ENCODE measurements around the gene TMEM42.
"Not testable (repeated sequence)": the region's sequence is repeated elsewhere in the genome, so short reads cannot be mapped to it uniquely, and the experiment has no call there.

The TMEM42 gene

GRCh38 chr3:44861412-44862225 is at the start of gene TMEM42:
Gene TMEM42, plus strand, starts transcription at chr3:44861912. Its CDS starts 13 bp downstream, at chr3:44861925.
- no peak for DNase-seq (ENCODE audit: low spot score)

- no peak for DNase-seq (ENCODE audit: low spot score)
These were observed 47.0 kb upstream of the TMEM42 start for GRCh38 chr3:44814751-44815150.

- DNase-seq (ENCODE audit: low spot score), result not testable (repeated sequence)
These were observed 45.4 kb upstream of the TMEM42 start for GRCh38 chr3:44816334-44816733.

DNA sequence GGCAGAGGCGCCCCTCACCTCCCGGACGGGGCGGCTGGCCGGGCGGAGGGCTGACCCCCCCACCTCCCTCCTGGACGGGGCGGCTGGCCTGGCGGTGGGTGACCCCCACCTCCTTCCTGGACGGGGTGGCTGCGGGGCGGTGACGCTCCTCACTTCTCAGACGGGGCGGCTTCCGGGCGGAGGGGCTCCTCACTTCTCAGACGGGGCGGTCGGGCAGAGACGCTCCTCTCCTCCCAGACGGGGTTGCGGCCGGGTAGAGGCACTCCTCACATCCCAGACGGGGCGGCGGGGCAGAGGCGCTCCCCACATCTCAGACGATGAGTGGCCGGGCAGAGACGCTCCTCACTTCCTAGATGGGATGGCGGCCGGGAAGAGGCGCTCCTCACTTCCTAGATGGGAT is 40.5 kb upstream of the TMEM42 start:
- not testable (repeated sequence) for DNase-seq (ENCODE audit: low spot score)

GRCh38 chr3:44825264-44825925 is 36.3 kb upstream of the TMEM42 start:
- no peak for DNase-seq (ENCODE audit: low spot score)

GRCh38 chr3:44827196-44827595 is 34.5 kb upstream of the TMEM42 start:
- no peak for DNase-seq (ENCODE audit: low spot score)

- no peak for DNase-seq (ENCODE audit: low spot score)
These were observed 30.5 kb upstream of the TMEM42 start for GRCh38 chr3:44831232-44831631.

GRCh38 chr3:44832032-44832431 is 29.7 kb upstream of the TMEM42 start:
- DNase-seq (ENCODE audit: low spot score), result no peak

DNA sequence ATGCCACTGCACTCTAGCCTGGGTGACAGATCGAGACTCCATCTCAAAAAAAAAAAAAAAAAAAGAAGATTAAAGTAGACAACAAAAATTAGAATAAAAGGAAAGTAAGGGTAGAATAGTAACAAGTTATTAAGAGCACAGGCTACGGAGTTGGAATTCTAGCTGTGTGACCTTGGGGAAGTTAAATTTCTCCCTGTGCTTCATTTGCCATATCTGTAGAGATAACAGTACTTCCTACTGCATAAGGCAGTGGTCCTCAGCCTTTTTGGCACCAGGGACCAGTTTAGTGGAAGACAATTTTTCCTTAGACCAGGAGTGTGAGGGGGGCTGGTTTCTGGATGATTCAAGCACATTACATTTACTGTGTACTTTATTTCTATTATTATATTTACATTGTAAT is 28.7 kb upstream of the TMEM42 start:
- DNase-seq (ENCODE audit: low spot score), result no peak

DNA sequence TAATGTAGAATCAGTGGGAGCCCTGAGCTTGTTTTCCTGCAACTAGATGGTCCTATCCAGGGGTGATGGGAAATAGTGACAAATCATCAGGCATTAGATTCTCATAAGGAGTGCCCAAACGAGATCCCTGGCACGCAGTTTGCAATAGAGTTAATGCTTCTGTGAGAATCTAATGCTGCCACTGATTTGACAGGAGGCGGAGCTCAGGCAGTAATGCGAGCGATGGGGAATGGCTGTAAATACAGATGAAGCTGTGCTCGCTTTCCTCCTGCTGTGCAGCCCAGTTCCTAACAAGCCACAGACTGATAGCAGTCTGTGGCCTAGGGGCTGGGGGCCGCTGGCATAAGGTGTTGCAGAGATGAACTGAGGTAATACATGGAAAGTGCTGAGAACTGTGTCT is 28.3 kb upstream of the TMEM42 start:
- DNase-seq (ENCODE audit: low spot score), result no peak

GRCh38 chr3:44835684-44836083 is 26.0 kb upstream of the TMEM42 start:
- no peak for DNase-seq (ENCODE audit: low spot score)

DNA sequence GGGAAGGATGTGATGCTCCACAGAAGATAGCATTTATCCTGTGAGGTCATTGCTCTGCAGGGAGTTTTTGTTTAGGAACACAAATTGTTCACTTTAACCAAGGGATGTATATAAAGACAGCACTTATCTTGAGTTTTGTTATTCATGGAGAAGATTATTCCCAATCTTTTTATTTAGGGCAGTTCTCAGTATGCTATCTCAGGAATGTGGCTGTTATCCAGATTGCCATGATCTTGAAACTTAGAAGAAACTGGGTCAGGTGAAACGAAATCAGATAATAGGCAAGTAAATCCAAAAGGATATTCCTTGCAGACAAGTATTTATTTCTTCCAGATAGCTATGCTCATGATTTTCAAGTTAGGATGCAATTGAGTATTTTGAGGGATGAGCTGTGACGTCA is 19.3 kb upstream of the TMEM42 start:
- no peak for DNase-seq (ENCODE audit: low spot score)

DNA sequence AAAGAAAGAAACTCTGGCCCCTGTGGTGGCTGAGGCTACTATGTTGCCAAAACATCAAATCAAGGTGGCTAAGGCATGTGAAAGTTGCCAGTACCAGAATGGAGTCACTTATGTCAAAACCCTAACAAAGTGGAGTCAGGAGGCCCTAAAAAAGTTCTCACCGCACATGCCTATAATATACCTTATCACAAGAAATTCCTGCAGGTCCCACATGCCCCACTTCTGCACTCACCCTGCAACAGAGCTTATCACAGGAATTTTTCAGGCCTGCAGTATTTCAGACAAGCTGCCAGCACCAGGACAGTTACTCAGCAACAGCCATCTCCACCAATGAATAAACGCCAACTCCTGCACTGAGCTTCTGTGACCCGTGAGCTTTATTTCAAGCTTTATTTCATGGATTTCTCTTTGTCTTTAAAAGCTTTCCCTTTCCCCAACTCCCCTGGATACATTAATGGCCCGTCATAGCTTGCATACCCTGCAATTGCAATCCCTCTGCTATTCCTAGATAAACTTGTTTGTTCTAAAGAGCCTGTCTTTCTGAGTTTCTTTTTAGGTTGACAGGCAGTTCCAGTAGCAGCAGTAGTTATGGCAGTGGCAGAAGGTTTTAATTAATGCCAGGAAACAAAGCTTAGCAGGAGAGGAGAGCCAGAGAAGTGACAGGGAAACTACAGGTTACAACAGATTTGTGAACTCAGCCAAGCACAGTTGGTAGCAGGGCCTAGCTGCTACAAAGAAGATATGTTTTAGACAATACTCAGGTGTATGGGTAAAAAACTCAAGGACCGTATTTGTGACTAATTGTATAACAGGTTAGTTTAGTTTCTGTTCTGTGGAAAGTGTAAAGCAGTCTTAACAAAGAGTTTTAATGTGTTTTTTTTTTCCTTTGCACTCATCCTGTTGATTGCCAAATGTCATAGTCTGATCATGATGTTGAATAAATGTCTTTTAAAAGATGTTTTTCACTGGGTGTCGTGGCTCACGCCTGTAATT is 15.9 kb upstream of the TMEM42 start:
- no peak for DNase-seq (ENCODE audit: low spot score)

DNA sequence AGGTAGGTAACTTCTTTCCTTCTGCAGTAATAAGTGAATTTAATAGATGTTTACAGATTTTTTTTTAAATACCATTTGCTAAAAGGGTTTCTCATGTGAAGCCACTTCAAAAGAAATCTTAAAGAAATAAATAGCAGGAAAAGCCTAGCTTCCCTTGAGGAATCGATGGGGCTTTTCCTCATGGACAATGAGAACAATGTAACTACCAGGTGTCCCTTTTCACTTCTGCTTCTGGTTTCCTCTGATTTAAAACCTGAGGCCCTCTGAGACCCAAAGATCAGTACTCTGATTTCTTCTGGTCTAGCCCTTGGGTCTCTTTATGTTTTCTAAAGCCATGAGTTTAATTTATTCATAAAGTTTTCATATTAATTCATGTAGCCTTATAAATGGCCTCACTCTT is 13.1 kb upstream of the TMEM42 start:
- DNase-seq (ENCODE audit: low spot score), result no peak

DNA sequence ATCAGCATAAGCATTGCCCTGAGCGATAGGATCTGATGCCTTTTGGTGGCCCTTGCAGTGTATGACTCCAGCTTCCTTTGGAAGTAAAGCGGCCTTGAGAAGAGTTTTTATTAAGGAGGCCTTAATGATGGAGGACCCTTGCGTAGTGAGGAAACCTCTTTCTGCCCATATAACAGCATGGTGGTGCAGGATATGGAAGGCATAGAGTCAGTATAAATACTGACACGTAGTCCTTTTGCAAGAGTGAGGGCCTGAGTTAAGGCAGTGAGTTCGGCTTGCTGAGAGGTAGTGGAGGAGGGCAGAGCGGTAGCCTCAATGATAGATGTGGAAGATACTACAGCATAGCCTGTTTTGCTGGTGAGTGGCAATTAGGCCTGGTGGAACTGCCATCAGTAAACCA is 5.0 kb upstream of the TMEM42 start:
- DNase-seq (ENCODE audit: low spot score), result not testable (repeated sequence)

- no peak for DNase-seq (ENCODE audit: low spot score)
These were observed 1.6 kb upstream of the TMEM42 start for GRCh38 chr3:44860117-44860516.

GRCh38 chr3:44862226-44862637 is 520 bp downstream of the TMEM42 start:
- DNase-seq (ENCODE audit: low spot score), result no peak

- no peak for DNase-seq (ENCODE audit: low spot score)
These were observed 3.7 kb downstream of the TMEM42 start for GRCh38 chr3:44865272-44866035.

DNA sequence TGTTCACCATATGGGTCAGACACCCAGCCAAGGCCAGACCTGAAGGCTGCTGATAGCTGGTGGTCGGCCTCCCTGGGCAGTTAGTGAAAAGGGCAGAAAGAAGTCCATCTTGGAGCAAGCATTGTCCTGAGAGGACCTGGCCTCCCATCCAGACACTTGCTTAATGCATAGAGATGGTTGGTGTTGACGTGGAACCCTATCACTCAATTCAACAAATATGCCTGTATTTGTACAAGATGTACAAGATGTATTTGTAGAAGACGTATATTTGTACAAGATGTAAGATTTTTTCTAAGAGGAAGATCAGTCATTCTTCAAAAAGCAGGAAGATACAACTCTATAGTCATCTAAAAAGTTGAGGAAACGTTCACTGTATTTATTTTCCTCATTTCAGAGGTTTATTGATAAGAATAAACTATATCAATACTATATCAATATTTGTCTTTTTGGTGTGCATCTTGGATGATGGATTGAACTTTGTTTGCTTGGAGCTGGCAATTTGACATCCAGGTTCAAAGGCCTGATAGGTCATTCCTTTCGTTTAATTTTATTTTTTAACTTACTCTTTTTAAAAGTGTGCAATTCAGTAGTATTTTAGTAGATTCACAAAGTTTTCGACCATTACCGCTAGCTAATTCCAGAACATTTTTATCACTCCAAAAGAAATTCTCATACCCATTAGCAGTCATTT is 5.9 kb downstream of the TMEM42 start:
- no peak for DNase-seq (ENCODE audit: low spot score)

DNA sequence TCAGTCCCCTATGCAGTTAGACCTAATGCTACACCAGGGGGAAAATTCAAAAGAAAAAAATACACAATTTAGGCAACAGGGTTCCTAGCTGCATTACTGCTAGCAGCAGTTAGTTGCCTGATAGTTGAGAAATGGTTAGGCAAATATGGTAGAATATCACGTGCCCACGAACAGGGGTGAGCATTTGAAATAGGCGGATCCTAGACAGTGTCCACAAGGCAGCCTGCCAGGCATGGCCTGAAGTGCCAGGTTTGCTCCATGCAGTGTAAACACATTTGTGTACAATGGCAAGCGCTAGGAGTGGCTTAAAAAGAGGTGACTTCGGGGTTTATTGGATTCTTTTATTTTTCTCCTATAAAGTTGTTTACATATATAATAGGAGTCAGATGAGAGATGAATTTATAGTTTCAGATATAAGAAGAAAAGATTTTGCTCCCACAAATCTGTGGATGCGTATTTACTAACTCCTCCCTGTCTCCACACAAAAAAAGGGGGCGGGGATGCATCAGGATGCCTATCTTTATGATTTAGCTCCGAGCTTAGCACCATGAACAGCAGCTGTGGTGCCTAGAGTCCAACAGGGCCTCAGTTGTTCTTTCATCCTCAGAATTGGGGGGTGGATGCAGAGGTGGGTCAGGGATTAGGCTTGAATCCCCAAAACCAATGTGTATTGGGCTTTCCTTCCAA is 8.8 kb downstream of the TMEM42 start:
- DNase-seq (ENCODE audit: low spot score), result no peak
